C4-2B (cell line): ENCODE data around the gene RBM20.

Experiments used
- CTCF ChIP-seq: fragments of 450-650 bp; conservative IDR thresholded peaks from 2 replicates; pipeline ENCODE4 v1.5.1; 2017; ENCODE audit warnings: mild to moderate bottlenecking
- ZFX ChIP-seq: fragments of 450-650 bp; IDR thresholded peaks from 2 replicates; pipeline ENCODE4 v1.6.1; 2017

- no peak for TF ChIP-seq CTCF
- no peak for TF ChIP-seq ZFX
Observed at GRCh38 chr10:110835841-110836240, 191.7 kb downstream of the RBM20 start.
